ENCODE measurements around the gene CHEK2. TPM values are rescaled to one million over a fixed set of nuclear protein-coding genes. Genes with fewer than 3 reads are reported as not detected.
"Not testable (repeated sequence)": the region's sequence is repeated elsewhere in the genome, so short reads cannot be mapped to it uniquely, and the experiment has no call there.

CHEK2 gene
- total RNA-seq, 6 donors from 2014 or later = 5.6 to 14.7 (median 9.7) TPM

- Histone ChIP-seq H3K4me3 (peak overlapping the region; percentile 20 to 99 (median 82)), H3K4me1 (peaks cover 8 to 14% (median 12%) of the 10 kb centered on the region in 4 donors), H3K27me3 (no peaks in the 10 kb centered on the region), H3K9me3 (no peaks in the 10 kb centered on the region), H3K27ac (peak overlapping the region; percentile 94 to 100 (median 96)), H3K36me3 (peaks cover 7 to 39% (median 30%) of the 10 kb centered on the region in 4 donors)
- TF ChIP-seq CTCF (IDR thresholded peaks at IDR 0.05) = no peak
- TF ChIP-seq EP300 (IDR thresholded peaks at IDR 0.05) = no peak
- TF ChIP-seq POLR2AphosphoS5 (IDR thresholded peaks at IDR 0.05) = no peak
- no peak for TF ChIP-seq POLR2A (IDR thresholded peaks at IDR 0.05)
- DNase-seq (no peak), ATAC-seq (ENCODE audit: low FRiP score in 2 of 2) (no peak)
- WGBS, 2 donors = 2 to 3% methylated on average over 10 of the region's 10 CpGs
Measured at GRCh38 chr22:28742562-28742962, 942 bp upstream of the CHEK2 start.

- Histone ChIP-seq H3K9me3 (no peaks in the 10 kb centered on the region), H3K36me3 (peaks cover 7 to 27% (median 18%) of the 10 kb centered on the region in 4 donors), H3K4me1 (peaks cover 8 to 14% (median 12%) of the 10 kb centered on the region in 4 donors), H3K4me3 (peak overlapping the region; percentile 18 to 99 (median 82)), H3K27me3 (no peaks in the 10 kb centered on the region), H3K27ac (peak overlapping the region; percentile 94 to 100 (median 96))
- TF ChIP-seq POLR2A (IDR thresholded peaks at IDR 0.05) (no peak), POLR2AphosphoS5 (IDR thresholded peaks at IDR 0.05) (no peak), EP300 (IDR thresholded peaks at IDR 0.05) (no peak)
- ATAC-seq (ENCODE audit: low FRiP score in 2 of 2) (no peak), DNase-seq (no peak)
- WGBS, 2 donors = 6 to 10% methylated on average over 16 of the region's 18 CpGs
Measured at GRCh38 chr22:28741200-28741784, 328 bp downstream of the CHEK2 start.

- WGBS, 2 donors = 84 to 91% methylated on average over 8 of the region's 8 CpGs
- not testable (repeated sequence) for H3K27me3 ChIP-seq; ATAC-seq (ENCODE audit: low FRiP score in 2 of 2); H3K9me3 ChIP-seq; DNase-seq; H3K27ac ChIP-seq; H3K36me3 ChIP-seq; H3K4me3 ChIP-seq
- peaks cover 11 to 19% (median 13%) of the 10 kb centered on the region in 4 donors for H3K4me1 ChIP-seq
Measured at GRCh38 chr22:28738876-28739275, 2.7 kb downstream of the CHEK2 start.

GRCh38 chr22:28737701-28738100 lies 3.9 kb downstream of the CHEK2 start:
- DNase-seq = no peak
- Histone ChIP-seq H3K27me3 (no peaks in the 10 kb centered on the region), H3K4me3 (no peak overlapping the region), H3K36me3 (no peaks in the 10 kb centered on the region), H3K27ac (no peak overlapping the region), H3K4me1 (peaks cover 5 to 11% (median 6%) of the 10 kb centered on the region in 4 donors), H3K9me3 (no peaks in the 10 kb centered on the region)
- 100% methylated on average over 3 of the region's 3 CpGs for WGBS, 2 donors
- TF ChIP-seq CTCF (IDR thresholded peaks at IDR 0.05) (no peak), EP300 (IDR thresholded peaks at IDR 0.05) (no peak), POLR2AphosphoS5 (IDR thresholded peaks at IDR 0.05) (no peak), POLR2A (IDR thresholded peaks at IDR 0.05) (no peak)
- no peak for ATAC-seq (ENCODE audit: low FRiP score in 2 of 2)

GRCh38 chr22:28736301-28737155 lies 5.1 kb downstream of the CHEK2 start:
- 79 to 82% methylated on average over 7 of the region's 7 CpGs for WGBS, 2 donors
- ATAC-seq (ENCODE audit: low FRiP score in 2 of 2) (no peak), DNase-seq (no peak)
- Histone ChIP-seq H3K27ac (no peak overlapping the region), H3K36me3 (no peaks in the 10 kb centered on the region), H3K27me3 (no peaks in the 10 kb centered on the region), H3K9me3 (no peaks in the 10 kb centered on the region), H3K4me3 (no peak overlapping the region), H3K4me1 (peaks cover 4 to 11% (median 5%) of the 10 kb centered on the region in 4 donors)
- TF ChIP-seq POLR2A (IDR thresholded peaks at IDR 0.05) (no peak), EP300 (IDR thresholded peaks at IDR 0.05) (no peak), CTCF (IDR thresholded peaks at IDR 0.05) (no peak), POLR2AphosphoS5 (IDR thresholded peaks at IDR 0.05) (no peak)
